H9 (cell line): ENCODE results near the gene UBE3C. TPM values are rescaled to one million over a fixed set of nuclear protein-coding genes. Genes with fewer than 3 reads are reported as not detected.

Experiments used
- DNase-seq: peaks from one replicate; pipeline ENCODE4 v3.0.0-alpha.2; 2017
- H2AFZ ChIP-seq: one replicate; pipeline ENCODE4 v1.6.1; 2013; ENCODE audit warnings: mild to moderate bottlenecking, low read length, control low read depth, moderate library complexity
- H2AK5ac ChIP-seq: 2 replicates; pipeline ENCODE4 v1.6.1; 2013; ENCODE audit warnings: low read length, control low read depth, mixed read lengths; ENCODE audit not compliant: insufficient read length
- H2BK120ac ChIP-seq: one replicate; pipeline ENCODE4 v1.6.1; 2013; ENCODE audit warnings: low read depth, mild to moderate bottlenecking, low read length, control low read depth, inconsistent platforms; ENCODE audit not compliant: poor library complexity, severe bottlenecking
- H2BK12ac ChIP-seq: 2 replicates; pipeline ENCODE4 v1.6.1; 2013; ENCODE audit warnings: low read length, control low read depth, mixed read lengths, low read depth; ENCODE audit not compliant: insufficient read length
- H2BK15ac ChIP-seq: 2 replicates; pipeline ENCODE4 v1.6.1; 2013; ENCODE audit warnings: low read depth, low read length, control low read depth
- H2BK20ac ChIP-seq: one replicate; pipeline ENCODE4 v1.6.1; 2013; ENCODE audit warnings: low read depth, mild to moderate bottlenecking, low read length, control low read depth, inconsistent platforms; ENCODE audit not compliant: poor library complexity, severe bottlenecking
- H2BK5ac ChIP-seq: 2 replicates; pipeline ENCODE4 v1.6.1; 2013; ENCODE audit warnings: low read length, control low read depth, mixed read lengths; ENCODE audit not compliant: insufficient read length
- H3K14ac ChIP-seq: 2 replicates; pipeline ENCODE4 v1.6.1; 2013; ENCODE audit warnings: low read length, control low read depth; ENCODE audit not compliant: insufficient read depth
- H3K18ac ChIP-seq: 2 replicates; pipeline ENCODE4 v1.6.1; 2013; ENCODE audit warnings: low read depth, mild to moderate bottlenecking, mixed read lengths, low read length, control low read depth; ENCODE audit not compliant: insufficient read length
- H3K23ac ChIP-seq: 2 replicates; pipeline ENCODE4 v1.6.1; 2013; ENCODE audit warnings: low read length, control low read depth, mixed read lengths, low read depth; ENCODE audit not compliant: insufficient read length
- H3K23me2 ChIP-seq: 2 replicates; pipeline ENCODE4 v1.6.1; 2013; ENCODE audit warnings: low read depth, mild to moderate bottlenecking, mixed read lengths, low read length, control low read depth; ENCODE audit not compliant: insufficient read length, poor library complexity, severe bottlenecking
- H3K27ac ChIP-seq: 2 replicates; pipeline ENCODE4 v1.5.1; 2013; ENCODE audit warnings: low read length, control low read depth, mixed read lengths, low read depth; ENCODE audit not compliant: insufficient read length
- H3K27me3 ChIP-seq: 2 replicates; pipeline ENCODE4 v1.6.1; 2013; ENCODE audit warnings: low read length, control low read depth, inconsistent platforms; ENCODE audit not compliant: insufficient read depth
- H3K4ac ChIP-seq: 2 replicates; pipeline ENCODE4 v1.6.1; 2013; ENCODE audit warnings: low read depth, mild to moderate bottlenecking, control low read depth, inconsistent platforms, low read length, moderate library complexity
- H3K4me1 ChIP-seq: 2 replicates; pipeline ENCODE4 v1.6.1; 2013; ENCODE audit warnings: low read length, control low read depth, inconsistent platforms; ENCODE audit not compliant: insufficient read depth
- H3K4me2 ChIP-seq: 2 replicates; pipeline ENCODE4 v1.6.1; 2013; ENCODE audit warnings: low read length, control low read depth, mixed read lengths; ENCODE audit not compliant: insufficient read length, insufficient read depth
- H3K56ac ChIP-seq: 2 replicates; pipeline ENCODE4 v1.6.1; 2013; ENCODE audit warnings: low read depth, mild to moderate bottlenecking, mixed read lengths, low read length, control low read depth; ENCODE audit not compliant: insufficient read length
- H3K79me1 ChIP-seq: 2 replicates; pipeline ENCODE4 v1.6.1; 2013; ENCODE audit warnings: low read depth, mild to moderate bottlenecking, moderate library complexity, low read length, control low read depth, inconsistent platforms; ENCODE audit not compliant: insufficient read depth, poor library complexity, severe bottlenecking
- H3K79me2 ChIP-seq: 2 replicates; pipeline ENCODE4 v1.6.1; 2013; ENCODE audit warnings: low read length, control low read depth, inconsistent platforms; ENCODE audit not compliant: insufficient read depth
- H3K9ac ChIP-seq: 2 replicates; pipeline ENCODE4 v1.6.1; 2013; ENCODE audit warnings: low read length, control low read depth, mixed read lengths; ENCODE audit not compliant: insufficient read length; ENCODE audit errors: extremely low read depth
- H3K9me3 ChIP-seq: one replicate; pipeline ENCODE4 v1.6.1; 2013; ENCODE audit warnings: low read depth, low read length, inconsistent platforms; ENCODE audit not compliant: control insufficient read depth
- H3T11ph ChIP-seq: one replicate; pipeline ENCODE4 v1.6.1; 2013; ENCODE audit warnings: mild to moderate bottlenecking, low read length, control low read depth, inconsistent platforms
- H4K20me1 ChIP-seq: one replicate; pipeline ENCODE4 v1.6.1; 2013; ENCODE audit not compliant: control insufficient read depth, insufficient read length, insufficient read depth
- H4K5ac ChIP-seq: 2 replicates; pipeline ENCODE4 v1.6.1; 2013; ENCODE audit warnings: low read depth, mild to moderate bottlenecking, mixed read lengths, low read length, control low read depth; ENCODE audit not compliant: insufficient read length
- H4K8ac ChIP-seq: replicated peaks from 2 replicates; pipeline ENCODE4 v1.6.1; 2013; ENCODE audit warnings: low read length, control low read depth, mixed read lengths, low read depth; ENCODE audit not compliant: insufficient read length
- H4K91ac ChIP-seq: 2 replicates; pipeline ENCODE4 v1.6.1; 2013; ENCODE audit warnings: low read depth, mild to moderate bottlenecking, moderate library complexity, mixed read lengths, low read length, control low read depth; ENCODE audit not compliant: insufficient read length
- H3K27ac Mint-ChIP-seq, 3 experiments: 2 replicates in 2 of 3; 3 replicates in 1 of 3; pipeline ENCODE4 v1.8.0; 2020 to 2021; ENCODE audit warnings: mixed read lengths in 3 of 3, mild to moderate bottlenecking in 1 of 3, moderate library complexity in 1 of 3
- H3K27me3 Mint-ChIP-seq: 2 replicates; pipeline ENCODE4 v1.8.0; 2021; ENCODE audit warnings: low read depth, mild to moderate bottlenecking, moderate library complexity, mixed read lengths
- H3K36me3 Mint-ChIP-seq, 3 experiments: 2 replicates in 2 of 3; 3 replicates in 1 of 3; pipeline ENCODE4 v1.8.0; 2020 to 2021; ENCODE audit warnings: low read depth in 3 of 3, mixed read lengths in 3 of 3; ENCODE audit not compliant: insufficient read depth in 1 of 3
- H3K4me1 Mint-ChIP-seq, 2 experiments: 2 replicates each; pipeline ENCODE4 v1.8.0; 2020; ENCODE audit warnings: mixed read lengths in 2 of 2
- H3K4me3 Mint-ChIP-seq, 2 experiments: 2 replicates in 1 of 2; 3 replicates in 1 of 2; pipeline ENCODE4 v1.8.0; 2020 to 2021; ENCODE audit warnings: mild to moderate bottlenecking in 2 of 2, mixed read lengths in 2 of 2, moderate library complexity in 1 of 2
- H3K9me3 Mint-ChIP-seq, 2 experiments: 2 replicates in 1 of 2; 3 replicates in 1 of 2; pipeline ENCODE4 v1.8.0; 2020; ENCODE audit warnings: mild to moderate bottlenecking in 2 of 2, mixed read lengths in 2 of 2, moderate library complexity in 1 of 2
- CTCF ChIP-seq: fragments of 200-600 bp; sonication (generic); conservative IDR thresholded peaks from 3 replicates; pipeline ENCODE4 v1.8.0; 2021; ENCODE audit warnings: antibody characterized with exemption, mild to moderate bottlenecking
- WGBS: extraction: QIAGEN DNeasy Blood & Tissue Kit; methylation state at CpG from one replicate; pipeline ENCODE4 v1.1.7; 2013; ENCODE audit warnings: missing lambda C conversion rate, low lambda C conversion rate, mixed read lengths; ENCODE audit not compliant: insufficient read length; ENCODE audit errors: extremely low coverage; 5-methylcytosine and 5-hydroxymethylcytosine counted together
- total RNA-seq: library from RNA; stranded (reverse); gene quantifications from 2 replicates; pipeline ENCODE4 v1.2.1, GENCODE V29; 2021

The UBE3C gene
- total RNA-seq, 1 experiment from 2014 or later = 63.3 TPM

GRCh38 chr7:157267956-157268355, 129.2 kb downstream of the UBE3C start:
- no peak overlapping the region for H4K5ac ChIP-seq
- H3K79me2 ChIP-seq = no peaks in the 10 kb centered on the region
- no peak overlapping the region for H2BK5ac ChIP-seq
- no peak overlapping the region for H3K14ac ChIP-seq
- H3K23ac ChIP-seq = no peak overlapping the region
- no peak overlapping the region for H3K4me2 ChIP-seq
- no peak overlapping the region for H2BK15ac ChIP-seq
- H3K9ac ChIP-seq = no peak overlapping the region
- no peak overlapping the region for H2BK20ac ChIP-seq
- Mint-ChIP-seq H3K9me3 (no peaks in the 10 kb centered on the region), H3K4me3 (no peak overlapping the region), H3K4me1 (peaks cover 9% of the 10 kb centered on the region in 2 experiments), H3K27me3 (no peaks in the 10 kb centered on the region), H3K36me3 (peaks cover 24 to 52% (median 52%) of the 10 kb centered on the region in 3 experiments; a peak in 6 of 7 replicates), H3K27ac (no peak overlapping the region)
- no peak overlapping the region for H3K4ac ChIP-seq
- no peak for DNase-seq
- H3K27me3 ChIP-seq = no peaks in the 10 kb centered on the region
- no peak overlapping the region for H4K91ac ChIP-seq
- no peak overlapping the region for H2BK12ac ChIP-seq
- no peaks in the 10 kb centered on the region for H3K79me1 ChIP-seq
- WGBS = no CpG with 5 or more reads among the region's 5 CpGs
- H2AK5ac ChIP-seq = no peak overlapping the region
- no peaks in the 10 kb centered on the region for H3K4me1 ChIP-seq
- no peaks in the 10 kb centered on the region for H3K9me3 ChIP-seq
- no peak for TF ChIP-seq CTCF
- H3K56ac ChIP-seq = no peak overlapping the region
- no peak overlapping the region for H4K8ac ChIP-seq
- no peak overlapping the region for H2BK120ac ChIP-seq
- H2AFZ ChIP-seq = no peak overlapping the region
- no peaks in the 10 kb centered on the region for H4K20me1 ChIP-seq
- no peak overlapping the region for H3T11ph ChIP-seq
- H3K18ac ChIP-seq = no peak overlapping the region
- H3K23me2 ChIP-seq = no peaks in the 10 kb centered on the region
- H3K27ac ChIP-seq = no peak overlapping the region
